Calu3 (cell line): Measurements from ENCODE around the gene JOSD2. TPM values are rescaled to one million over a fixed set of nuclear protein-coding genes. Genes with fewer than 3 reads are reported as not detected.

Source experiments
- BruUV-seq: library from RNA; stranded (reverse); fragments of 400-500 nt; replicated peaks from 2 replicates; lab custom pipeline; 2021; lab: Mats Ljungman, UMichigan
- CTCF ChIA-PET: fragments of 300-600 bp; sonication (Branson Sonifier 250); formaldehyde crosslinking; loops from one replicate; lab custom pipeline; 2022; ENCODE audit warnings: antibody characterized with exemption; lab: Charles Lee
- DNase-seq: peaks from one replicate; pipeline ENCODE4 v3.0.0; 2022
- H3K27ac Mint-ChIP-seq: one replicate; pipeline ENCODE4 v1.8.0; 2022; ENCODE audit warnings: mixed read lengths; ENCODE audit not compliant: unreplicated experiment
- H3K27me3 Mint-ChIP-seq: one replicate; pipeline ENCODE4 v1.8.0; 2022; ENCODE audit warnings: mixed read lengths; ENCODE audit not compliant: unreplicated experiment
- H3K36me3 Mint-ChIP-seq: one replicate; pipeline ENCODE4 v1.8.0; 2022; ENCODE audit warnings: mild to moderate bottlenecking, moderate library complexity, mixed read lengths; ENCODE audit not compliant: insufficient read depth, unreplicated experiment
- H3K4me1 Mint-ChIP-seq: one replicate; pipeline ENCODE4 v1.8.0; 2022; ENCODE audit warnings: mild to moderate bottlenecking, low read depth, mixed read lengths; ENCODE audit not compliant: unreplicated experiment
- H3K4me3 Mint-ChIP-seq: one replicate; pipeline ENCODE4 v1.8.0; 2022; ENCODE audit warnings: mild to moderate bottlenecking, low read depth, moderate library complexity, mixed read lengths; ENCODE audit not compliant: unreplicated experiment
- H3K9me3 Mint-ChIP-seq: one replicate; pipeline ENCODE4 v1.8.0; 2022; ENCODE audit warnings: low read depth, mixed read lengths; ENCODE audit not compliant: unreplicated experiment
- intact Hi-C: fragments of 100-400 bp; cut with micrococcal nuclease; formaldehyde crosslinking; loops from one replicate; pipeline ENCODE4 v1.10.0; 2022; ENCODE audit not compliant: unreplicated experiment
- total RNA-seq: library from RNA; stranded (reverse); gene quantifications from 2 replicates; pipeline ENCODE4 v1.2.3, GENCODE V29; 2022
- TF ChIP-seq, protein P1 (sequence below): fragments of 200-600 bp; IDR thresholded peaks from one replicate; pipeline ENCODE4 v1.8.0; 2022; ENCODE audit warnings: antibody characterized with exemption; ENCODE audit not compliant: unreplicated experiment

JOSD2 gene
- total RNA-seq, 1 experiment from 2014 or later: 38.6 TPM

DNA sequence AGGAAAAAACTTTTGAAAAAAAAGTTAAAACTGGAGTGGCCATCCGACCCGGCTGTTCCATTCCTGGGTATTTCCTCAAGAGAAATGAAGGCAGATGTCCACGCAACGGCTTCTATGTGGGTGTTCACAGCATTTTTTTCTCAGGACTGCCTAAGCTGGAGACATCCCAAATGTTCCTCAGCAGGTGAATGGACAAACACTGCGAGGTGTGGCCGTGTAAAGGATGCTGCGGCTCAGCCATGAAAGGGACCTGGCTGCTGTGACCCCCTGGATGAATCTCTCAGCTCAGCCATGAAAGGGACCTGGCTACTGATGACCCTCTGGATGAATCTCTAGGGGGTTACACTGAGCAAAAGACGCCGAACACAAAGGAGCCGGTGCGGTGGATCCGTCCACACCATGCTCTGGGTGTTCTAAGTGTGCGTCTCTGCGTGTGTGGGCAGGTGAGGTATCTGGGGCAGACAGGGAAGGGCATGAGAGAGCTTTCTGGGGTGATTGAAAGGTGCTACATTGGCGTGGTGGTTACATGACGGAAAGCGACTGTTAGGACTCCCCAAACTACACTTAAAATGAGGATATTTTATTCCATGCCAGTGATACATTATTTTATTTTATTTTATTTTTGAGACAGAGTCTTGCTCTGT, 10.0 kb upstream of the JOSD2 start:
- BruUV-seq: no TSS peak
- intact Hi-C loops: no loop called here
- CTCF ChIA-PET: interaction anchor here (0.6 to 1.7 kb wide), 2 partner anchors 17 to 493 kb away, joined by 3 read pairs; no protein-coding TSS in a partner anchor

DNA sequence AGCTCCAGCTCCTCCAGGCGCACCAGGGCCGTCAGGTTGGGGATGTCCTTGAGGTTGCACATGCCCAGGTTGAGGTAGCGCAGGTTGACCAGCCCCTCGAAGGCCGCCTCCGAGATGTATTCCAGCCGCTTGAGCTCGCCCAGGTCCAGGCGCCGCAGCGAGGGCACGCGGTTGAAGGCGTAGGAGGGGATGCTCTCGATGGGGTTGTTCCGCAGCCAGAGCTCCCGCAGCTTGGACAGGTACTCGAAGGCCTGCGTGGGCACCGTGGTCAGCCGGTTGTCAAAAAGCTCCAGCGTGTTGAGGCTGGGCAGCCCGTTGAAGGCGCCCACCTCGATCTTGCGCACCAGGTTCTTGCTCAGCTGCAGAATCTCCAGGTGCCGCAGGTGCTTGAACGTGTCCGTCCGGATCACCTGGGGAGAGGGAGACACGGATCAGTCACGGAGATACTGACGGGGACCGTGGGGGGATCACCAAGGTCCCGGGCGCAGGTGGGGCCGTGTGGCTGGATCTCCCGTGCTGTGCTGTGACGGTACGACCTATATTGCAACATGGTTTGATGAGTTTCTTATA, 8.1 kb upstream of the JOSD2 start:
- Mint-ChIP-seq H3K9me3 (no peaks in the 10 kb centered on the region), H3K36me3 (peaks cover 12% of the 10 kb centered on the region), H3K4me3 (no peak overlapping the region), H3K27ac (no peak overlapping the region), H3K4me1 (no peaks in the 10 kb centered on the region), H3K27me3 (peaks cover 27% of the 10 kb centered on the region)
- TF ChIP-seq, protein P1, sequence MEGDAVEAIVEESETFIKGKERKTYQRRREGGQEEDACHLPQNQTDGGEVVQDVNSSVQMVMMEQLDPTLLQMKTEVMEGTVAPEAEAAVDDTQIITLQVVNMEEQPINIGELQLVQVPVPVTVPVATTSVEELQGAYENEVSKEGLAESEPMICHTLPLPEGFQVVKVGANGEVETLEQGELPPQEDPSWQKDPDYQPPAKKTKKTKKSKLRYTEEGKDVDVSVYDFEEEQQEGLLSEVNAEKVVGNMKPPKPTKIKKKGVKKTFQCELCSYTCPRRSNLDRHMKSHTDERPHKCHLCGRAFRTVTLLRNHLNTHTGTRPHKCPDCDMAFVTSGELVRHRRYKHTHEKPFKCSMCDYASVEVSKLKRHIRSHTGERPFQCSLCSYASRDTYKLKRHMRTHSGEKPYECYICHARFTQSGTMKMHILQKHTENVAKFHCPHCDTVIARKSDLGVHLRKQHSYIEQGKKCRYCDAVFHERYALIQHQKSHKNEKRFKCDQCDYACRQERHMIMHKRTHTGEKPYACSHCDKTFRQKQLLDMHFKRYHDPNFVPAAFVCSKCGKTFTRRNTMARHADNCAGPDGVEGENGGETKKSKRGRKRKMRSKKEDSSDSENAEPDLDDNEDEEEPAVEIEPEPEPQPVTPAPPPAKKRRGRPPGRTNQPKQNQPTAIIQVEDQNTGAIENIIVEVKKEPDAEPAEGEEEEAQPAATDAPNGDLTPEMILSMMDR: no peak
- intact Hi-C loops: no loop called here
- no peak for DNase-seq
- CTCF ChIA-PET: interaction anchor here (1.4 kb wide), 1 partner anchor 19 kb away, joined by 4 read pairs; no protein-coding TSS in a partner anchor
- no TSS peak for BruUV-seq

More for the DNA sequence above, 10.0 kb upstream of the JOSD2 start:
- Mint-ChIP-seq H3K27ac (no peak overlapping the region), H3K4me1 (no peaks in the 10 kb centered on the region), H3K4me3 (no peak overlapping the region), H3K9me3 (no peaks in the 10 kb centered on the region), H3K27me3 (peaks cover 15% of the 10 kb centered on the region), H3K36me3 (peaks cover 2% of the 10 kb centered on the region)
- DNase-seq: no peak
- TF ChIP-seq, protein P1: no peak

DNA sequence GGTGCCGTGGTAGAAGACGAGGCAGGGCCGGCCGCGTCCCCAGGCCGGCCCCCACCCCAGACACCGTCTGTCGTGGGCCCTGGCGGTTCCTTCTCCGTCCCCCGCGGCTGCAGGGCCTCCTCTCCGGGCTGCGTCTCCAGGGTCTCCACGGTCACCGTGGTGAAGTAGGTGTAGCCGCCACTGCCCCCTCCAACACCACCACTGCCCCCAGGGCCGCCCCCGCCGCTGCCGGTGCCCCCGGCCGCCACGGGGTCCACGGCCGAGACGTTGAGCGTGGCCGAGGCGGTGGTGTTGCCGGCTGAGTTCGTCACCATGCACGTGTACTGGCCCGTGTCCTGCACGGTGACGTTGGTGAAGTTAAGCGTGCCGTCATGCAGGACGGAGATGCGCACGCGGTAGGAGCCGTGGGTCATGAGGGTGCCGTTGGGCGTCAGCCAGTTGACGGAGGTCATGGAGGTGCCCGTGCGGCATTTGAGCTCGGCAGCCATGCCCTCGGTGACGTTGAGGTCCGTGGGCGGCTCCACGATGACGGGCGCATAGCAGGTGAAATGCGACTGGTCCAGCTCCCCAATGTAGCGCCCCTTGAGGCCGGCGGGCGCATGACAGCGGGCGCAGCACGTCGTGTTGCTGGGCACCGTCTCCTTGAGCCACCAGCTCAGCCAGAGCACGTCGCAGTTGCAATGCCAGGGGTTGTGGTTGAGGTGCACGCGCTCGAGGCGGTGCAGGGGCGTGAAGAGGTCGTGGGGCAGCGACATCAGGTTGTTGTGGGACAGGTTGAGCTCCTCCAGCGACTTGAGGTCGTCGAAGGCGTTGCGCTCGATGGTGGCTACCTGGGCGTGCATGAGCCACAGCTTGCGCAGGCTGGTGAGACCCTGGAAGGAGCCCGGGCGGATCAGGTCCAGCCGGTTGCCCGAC, 7.4 kb upstream of the JOSD2 start:
- CTCF ChIA-PET: interaction anchor here (1.4 kb wide), 1 partner anchor 20 kb away, joined by 4 read pairs; no protein-coding TSS in a partner anchor
- no TSS peak for BruUV-seq

DNA sequence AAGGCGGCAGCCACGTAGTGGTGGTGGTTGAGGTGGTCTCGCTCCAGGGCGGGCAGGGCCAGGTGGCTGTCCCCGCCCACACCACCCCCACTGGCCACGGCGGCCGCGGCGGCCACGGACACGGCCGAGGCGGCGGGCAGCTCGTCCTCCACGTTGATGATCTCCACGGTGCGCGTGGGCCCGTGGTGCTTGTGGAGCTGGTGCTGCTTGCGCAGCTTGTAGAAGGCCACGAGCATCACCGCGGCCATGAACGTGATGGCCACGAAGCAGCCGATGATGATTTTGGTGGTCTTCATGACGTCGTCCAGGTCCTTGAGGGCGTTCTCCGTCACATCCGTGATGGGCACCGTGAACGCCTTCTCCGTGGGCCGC, 6.7 kb upstream of the JOSD2 start:
- no TSS peak for BruUV-seq
- CTCF ChIA-PET: no interaction called here
- peaks cover 24% of the 10 kb centered on the region for H3K36me3 Mint-ChIP-seq
- no peak for DNase-seq
- no peaks in the 10 kb centered on the region for H3K4me1 Mint-ChIP-seq
- no peak overlapping the region for H3K27ac Mint-ChIP-seq
- no peaks in the 10 kb centered on the region for H3K9me3 Mint-ChIP-seq
- intact Hi-C loops: no loop called here
- TF ChIP-seq, protein P1: no peak
- peaks cover 41% of the 10 kb centered on the region for H3K27me3 Mint-ChIP-seq
- H3K4me3 Mint-ChIP-seq: no peak overlapping the region

More for the DNA sequence above, 7.4 kb upstream of the JOSD2 start:
- Mint-ChIP-seq H3K4me1 (no peaks in the 10 kb centered on the region), H3K27me3 (peaks cover 35% of the 10 kb centered on the region), H3K9me3 (no peaks in the 10 kb centered on the region), H3K36me3 (peaks cover 18% of the 10 kb centered on the region), H3K27ac (no peak overlapping the region), H3K4me3 (no peak overlapping the region)
- TF ChIP-seq, protein P1: no peak
- intact Hi-C loops: no loop called here
- no peak for DNase-seq
